Natural killer cell treated with Interleukin-12 subunit alpha and Interleukin-12 subunit beta and Interleukin-15 and Interleukin-18, amount 100 ng/mL, for 72 hours (primary cell): ENCODE measurements around the gene ZBTB49. TPM values are rescaled to one million over a fixed set of nuclear protein-coding genes. Genes with fewer than 3 reads are reported as not detected.

Experiments used
- ATAC-seq, 2 donors: fragments of 150-1000 bp; cut with Tn5 transposase in 1 of 2; sonication (Bioruptor Pico), chemical (Tn5 transposase) in 1 of 2; 2 replicates each; pipeline ENCODE4 v1.10.0; 2021
- DNase-seq: peaks from one replicate; pipeline ENCODE4 v3.0.0; 2022; ENCODE audit warnings: low spot score
- H3K27ac Mint-ChIP-seq, 2 donors: 1 replicate in 1 of 2; 2 replicates in 1 of 2; pipeline ENCODE4 v1.8.0; 2022; ENCODE audit warnings: mixed read lengths in 2 of 2, mild to moderate bottlenecking in 1 of 2, moderate library complexity in 1 of 2
- H3K27me3 Mint-ChIP-seq, 2 donors: 1 replicate in 1 of 2; 2 replicates in 1 of 2; pipeline ENCODE4 v1.8.0; 2022; ENCODE audit warnings: mixed read lengths in 2 of 2
- H3K36me3 Mint-ChIP-seq: one replicate; pipeline ENCODE4 v1.8.0; 2022; ENCODE audit warnings: mixed read lengths
- H3K4me1 Mint-ChIP-seq, 2 donors: 1 replicate in 1 of 2; 2 replicates in 1 of 2; pipeline ENCODE4 v1.8.0; 2022; ENCODE audit warnings: low read depth in 2 of 2, mixed read lengths in 2 of 2, mild to moderate bottlenecking in 1 of 2
- H3K4me3 Mint-ChIP-seq: one replicate; pipeline ENCODE4 v1.8.0; 2022; ENCODE audit warnings: mixed read lengths
- H3K9me3 Mint-ChIP-seq: 2 replicates; pipeline ENCODE4 v1.8.0; 2022; ENCODE audit warnings: mixed read lengths
- total RNA-seq, 2 donors: library from RNA; stranded (reverse); gene quantifications; one replicate each; pipeline ENCODE4 v1.2.3, GENCODE V29; 2022

The ZBTB49 gene
- total RNA-seq, 2 donors from 2014 or later: 8.4 to 8.7 TPM

- peak; percentile 65 to 76 for ATAC-seq
- Mint-ChIP-seq H3K27me3 (no peaks in the 10 kb centered on the region), H3K27ac (peak overlapping the region in 1 of 2 donors; percentile 76), H3K4me3 (no peak overlapping the region), H3K9me3 (no peaks in the 10 kb centered on the region), H3K36me3 (no peaks in the 10 kb centered on the region), H3K4me1 (peaks cover 6 to 14% of the 10 kb centered on the region in 2 donors)
- no peak for DNase-seq
Measured at GRCh38 chr4:4260185-4260751, 29.8 kb upstream of the ZBTB49 start.

GRCh38 chr4:4267981-4268380 lies 22.1 kb upstream of the ZBTB49 start:
- no peak for ATAC-seq
- Mint-ChIP-seq H3K4me3 (peak overlapping the region; percentile 50), H3K27me3 (no peaks in the 10 kb centered on the region), H3K4me1 (peaks cover 50 to 51% of the 10 kb centered on the region in 2 donors), H3K27ac (peak overlapping the region; percentile 86 to 95), H3K36me3 (peaks cover 11% of the 10 kb centered on the region), H3K9me3 (no peaks in the 10 kb centered on the region)
- no peak for DNase-seq

GRCh38 chr4:4268776-4269175 lies 21.3 kb upstream of the ZBTB49 start:
- ATAC-seq: peak in 1 of 2 donors; percentile 19
- Mint-ChIP-seq H3K27ac (peak overlapping the region; percentile 92 to 95), H3K36me3 (peaks cover 11% of the 10 kb centered on the region), H3K4me1 (peaks cover 50 to 54% of the 10 kb centered on the region in 2 donors), H3K9me3 (no peaks in the 10 kb centered on the region), H3K4me3 (peak overlapping the region; percentile 85), H3K27me3 (no peaks in the 10 kb centered on the region)
- no peak for DNase-seq

DNA sequence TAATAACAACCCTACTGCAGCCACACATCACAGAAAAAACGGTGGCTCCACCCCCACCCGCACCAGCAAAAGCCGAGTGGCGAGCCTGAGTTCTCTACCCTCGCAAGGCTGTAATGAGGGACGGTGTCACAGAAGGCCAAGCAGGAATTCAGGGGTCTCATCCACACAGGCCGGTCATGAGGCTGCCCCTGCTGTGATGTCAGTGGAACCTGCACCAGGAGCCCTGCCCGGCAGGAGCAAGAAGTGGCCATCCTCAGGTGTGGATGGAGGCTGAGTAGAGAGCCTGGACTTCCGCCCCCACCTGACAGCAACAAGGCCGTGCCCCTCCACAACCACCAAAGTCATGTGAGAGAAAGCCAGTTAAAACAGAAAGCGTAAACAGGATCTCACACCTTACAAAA lies 20.7 kb upstream of the ZBTB49 start:
- ATAC-seq: peak; percentile 67 to 74
- H3K27me3 Mint-ChIP-seq: no peaks in the 10 kb centered on the region
- H3K9me3 Mint-ChIP-seq: no peaks in the 10 kb centered on the region
- peak overlapping the region; percentile 85 for H3K4me3 Mint-ChIP-seq
- H3K27ac Mint-ChIP-seq: peak overlapping the region; percentile 92 to 95
- no peak for DNase-seq
- H3K4me1 Mint-ChIP-seq: peaks cover 52 to 54% of the 10 kb centered on the region in 2 donors
- peaks cover 14% of the 10 kb centered on the region for H3K36me3 Mint-ChIP-seq

GRCh38 chr4:4269856-4270255 lies 20.2 kb upstream of the ZBTB49 start:
- Mint-ChIP-seq H3K4me1 (peaks cover 50 to 56% of the 10 kb centered on the region in 2 donors), H3K4me3 (peak overlapping the region; percentile 85), H3K27ac (peak overlapping the region; percentile 92 to 95), H3K9me3 (no peaks in the 10 kb centered on the region), H3K27me3 (no peaks in the 10 kb centered on the region), H3K36me3 (peaks cover 19% of the 10 kb centered on the region)
- DNase-seq (no peak), ATAC-seq (peak; percentile 76 to 88)

DNA sequence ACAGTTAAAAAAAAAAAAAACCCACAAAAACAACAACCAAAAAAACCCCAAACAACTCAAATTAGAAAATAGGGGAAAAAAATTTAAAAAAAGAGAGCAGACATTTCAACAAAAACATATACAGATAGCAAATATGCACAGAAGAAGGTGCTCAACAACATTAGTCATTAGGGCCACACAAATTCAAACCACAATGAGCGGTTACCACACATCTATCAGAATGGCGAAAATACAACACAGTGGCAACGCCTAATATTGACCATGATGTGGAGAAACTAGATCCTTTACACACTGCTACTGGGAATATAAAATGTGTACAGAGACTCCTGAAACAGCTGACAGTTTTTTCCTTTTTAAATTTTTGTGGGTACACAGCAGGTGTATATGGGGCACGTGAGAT lies 19.5 kb upstream of the ZBTB49 start:
- Mint-ChIP-seq H3K4me1 (peaks cover 50 to 56% of the 10 kb centered on the region in 2 donors), H3K27ac (peak overlapping the region; percentile 92 to 95), H3K27me3 (no peaks in the 10 kb centered on the region), H3K9me3 (no peaks in the 10 kb centered on the region), H3K4me3 (peak overlapping the region; percentile 85), H3K36me3 (peaks cover 21% of the 10 kb centered on the region)
- DNase-seq (no peak), ATAC-seq (no peak)

GRCh38 chr4:4271912-4272311 lies 18.1 kb upstream of the ZBTB49 start:
- H3K27me3 Mint-ChIP-seq: no peaks in the 10 kb centered on the region
- H3K4me1 Mint-ChIP-seq: peaks cover 39 to 44% of the 10 kb centered on the region in 2 donors
- peaks cover 21% of the 10 kb centered on the region for H3K36me3 Mint-ChIP-seq
- H3K27ac Mint-ChIP-seq: peak overlapping the region in 1 of 2 donors; percentile 95
- ATAC-seq: no peak
- no peaks in the 10 kb centered on the region for H3K9me3 Mint-ChIP-seq
- DNase-seq: no peak
- H3K4me3 Mint-ChIP-seq: no peak overlapping the region

- peaks cover 31 to 33% of the 10 kb centered on the region in 2 donors for H3K4me1 Mint-ChIP-seq
Measured at GRCh38 chr4:4274226-4274625, 15.8 kb upstream of the ZBTB49 start.

DNA sequence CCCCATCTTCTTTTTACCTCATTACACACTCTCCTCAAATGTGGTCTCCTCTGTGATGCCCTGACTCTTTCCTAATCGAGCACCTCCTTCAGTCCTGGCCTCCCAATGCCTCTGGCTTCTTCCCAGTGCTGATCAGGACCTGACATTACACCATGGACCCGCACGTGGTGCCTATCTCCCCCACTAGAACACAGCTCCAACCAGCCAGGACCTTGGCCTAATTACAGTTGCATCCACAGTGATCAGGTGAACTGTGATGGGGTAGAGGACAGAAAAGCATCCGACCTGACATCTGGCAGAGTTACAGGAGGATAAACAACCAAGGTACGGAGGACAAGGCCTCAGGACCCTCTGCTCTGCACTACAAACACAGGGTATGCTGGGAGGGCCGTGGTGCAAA lies 12.5 kb upstream of the ZBTB49 start:
- Mint-ChIP-seq H3K9me3 (no peaks in the 10 kb centered on the region), H3K4me1 (peaks cover 11 to 12% of the 10 kb centered on the region in 2 donors), H3K27me3 (no peaks in the 10 kb centered on the region), H3K36me3 (peaks cover 25% of the 10 kb centered on the region), H3K27ac (no peak overlapping the region), H3K4me3 (no peak overlapping the region)
- DNase-seq (no peak), ATAC-seq (no peak)

More at GRCh38 chr4:4274226-4274625, 15.8 kb upstream of the ZBTB49 start:
- Mint-ChIP-seq H3K27ac (peak overlapping the region in 1 of 2 donors; percentile 15), H3K4me3 (no peak overlapping the region), H3K36me3 (peaks cover 16% of the 10 kb centered on the region), H3K9me3 (no peaks in the 10 kb centered on the region), H3K27me3 (no peaks in the 10 kb centered on the region)
- no peak for ATAC-seq
- DNase-seq: no peak

- Mint-ChIP-seq H3K4me3 (no peak overlapping the region), H3K9me3 (no peaks in the 10 kb centered on the region), H3K4me1 (peaks cover 16 to 18% of the 10 kb centered on the region in 2 donors), H3K27ac (peak overlapping the region in 1 of 2 donors; percentile 11), H3K36me3 (peaks cover 22% of the 10 kb centered on the region), H3K27me3 (no peaks in the 10 kb centered on the region)
- DNase-seq (no peak), ATAC-seq (no peak)
Measured at GRCh38 chr4:4281787-4282186, 8.3 kb upstream of the ZBTB49 start.

DNA sequence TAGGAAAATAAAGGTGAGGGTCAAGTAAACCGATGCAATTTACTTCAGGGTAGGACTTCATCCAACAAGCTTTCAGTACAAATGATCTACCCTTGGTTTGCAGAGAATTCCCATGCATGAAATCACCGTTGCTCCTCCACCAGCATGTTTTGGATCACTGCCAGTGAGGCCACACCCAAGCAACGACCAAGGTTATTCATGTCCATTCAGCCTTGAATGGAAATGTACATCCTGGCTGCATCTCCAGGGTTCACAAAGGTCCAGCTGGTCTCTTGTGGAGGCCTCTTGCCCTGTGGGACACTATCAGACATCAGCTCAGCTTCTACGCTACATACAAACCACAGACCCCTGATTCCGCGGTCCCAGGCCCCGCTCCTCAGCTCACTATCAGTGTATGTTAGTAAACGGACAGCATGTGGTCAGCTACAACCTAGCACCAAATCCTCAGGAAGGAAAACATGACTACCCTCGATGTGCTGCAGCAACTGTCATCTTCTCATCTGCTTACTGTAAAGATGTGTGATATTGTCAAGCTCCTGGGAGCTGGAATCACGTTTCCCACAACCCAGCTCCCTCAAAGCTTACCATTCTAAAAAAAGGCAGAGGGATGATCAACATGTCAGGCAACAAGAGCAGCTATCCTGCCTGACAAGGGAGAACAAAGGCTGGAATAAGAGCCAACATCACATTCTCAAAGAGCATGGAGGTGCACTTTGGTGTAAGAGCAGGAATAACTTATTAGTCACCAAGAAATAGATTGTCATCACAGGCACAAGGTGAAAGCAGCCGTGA lies 5.0 kb upstream of the ZBTB49 start:
- no peak overlapping the region for H3K4me3 Mint-ChIP-seq
- no peak for DNase-seq
- H3K4me1 Mint-ChIP-seq: peaks cover 33 to 46% of the 10 kb centered on the region in 2 donors
- peaks cover 14% of the 10 kb centered on the region for H3K36me3 Mint-ChIP-seq
- peak overlapping the region; percentile 50 to 61 for H3K27ac Mint-ChIP-seq
- H3K27me3 Mint-ChIP-seq: no peaks in the 10 kb centered on the region
- ATAC-seq: no peak
- no peaks in the 10 kb centered on the region for H3K9me3 Mint-ChIP-seq

DNA sequence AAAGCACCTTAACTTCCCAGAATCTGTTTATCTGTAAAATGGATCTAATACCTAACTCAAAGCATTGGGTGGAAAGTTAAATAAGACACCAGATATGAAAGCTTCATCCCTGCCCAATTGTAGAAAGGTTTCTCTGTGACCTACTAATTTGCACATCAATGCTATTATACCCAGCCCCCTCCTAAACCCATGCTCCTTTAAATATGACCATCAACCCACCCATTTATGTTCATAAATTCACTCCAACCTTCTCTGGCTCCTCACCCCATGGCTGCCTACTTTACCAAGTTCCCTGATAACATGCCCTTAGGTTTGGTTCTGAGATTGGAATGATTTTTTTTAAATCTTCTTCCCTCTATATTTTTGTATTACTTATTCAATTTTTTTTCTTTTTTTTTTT lies 2.0 kb upstream of the ZBTB49 start:
- Mint-ChIP-seq H3K27ac (peak overlapping the region in 1 of 2 donors; percentile 88), H3K36me3 (peaks cover 12% of the 10 kb centered on the region), H3K9me3 (no peaks in the 10 kb centered on the region)

DNA sequence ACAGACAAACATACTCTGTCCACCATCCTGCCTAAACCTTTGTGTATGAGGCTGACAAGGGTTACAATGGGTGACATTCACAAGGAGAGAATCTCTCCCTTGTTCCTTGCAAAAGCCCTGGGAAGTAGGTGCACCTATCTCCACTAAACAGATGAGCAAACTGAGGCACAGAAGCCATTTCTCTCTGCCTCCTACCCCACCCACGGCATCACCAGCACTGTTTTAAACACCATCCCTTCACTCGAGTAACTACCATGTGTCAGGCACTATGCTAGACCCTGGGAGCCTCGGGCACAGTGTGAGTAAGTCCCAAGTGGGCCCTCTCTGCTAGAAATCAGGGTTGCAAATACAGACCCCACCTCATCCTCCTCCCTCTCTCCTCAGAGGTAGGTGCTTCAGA lies 996 bp upstream of the ZBTB49 start:
- Mint-ChIP-seq H3K4me1 (peaks cover 42 to 61% of the 10 kb centered on the region in 2 donors), H3K27me3 (no peaks in the 10 kb centered on the region), H3K36me3 (peaks cover 12% of the 10 kb centered on the region), H3K4me3 (peak overlapping the region; percentile 95), H3K27ac (peak overlapping the region; percentile 84 to 88), H3K9me3 (no peaks in the 10 kb centered on the region)
- ATAC-seq (no peak), DNase-seq (no peak)

More for the DNA sequence above, 2.0 kb upstream of the ZBTB49 start:
- no peak for ATAC-seq
- peak overlapping the region; percentile 95 for H3K4me3 Mint-ChIP-seq
- no peaks in the 10 kb centered on the region for H3K27me3 Mint-ChIP-seq
- peaks cover 38 to 60% of the 10 kb centered on the region in 2 donors for H3K4me1 Mint-ChIP-seq
- DNase-seq: no peak

- Mint-ChIP-seq H3K27ac (peak overlapping the region; percentile 84 to 88), H3K27me3 (no peaks in the 10 kb centered on the region), H3K36me3 (peaks cover 12% of the 10 kb centered on the region), H3K4me1 (peaks cover 42 to 61% of the 10 kb centered on the region in 2 donors), H3K4me3 (peak overlapping the region; percentile 95), H3K9me3 (no peaks in the 10 kb centered on the region)
- no peak for DNase-seq
- ATAC-seq: peak; percentile 7 to 18
Measured at GRCh38 chr4:4289597-4289940, 482 bp upstream of the ZBTB49 start.
